K562 (cell line): Measurements from ENCODE around the gene OXNAD1. TPM values are rescaled to one million over a fixed set of nuclear protein-coding genes. Genes with fewer than 3 reads are reported as not detected.
A peak's percentile ranks its signal among the peaks of the same experiment; 100 is the strongest.

ENCODE experiments used
- BRCA1 ChIP-seq, 2 experiments: fragments of 450-650 bp in 1 of 2; sonication (generic) in 1 of 2; formaldehyde crosslinking in 1 of 2; IDR thresholded peaks; 2 replicates each; pipeline versions ENCODE4 v1.5.0 to v1.6.1; 2017 to 2020; ENCODE audit warnings: mild to moderate bottlenecking in 1 of 2, missing genetic modification reagents in 1 of 2
- CBFA2T3 ChIP-seq: fragments of 450-650 bp; IDR thresholded peaks from 2 replicates; pipeline ENCODE4 v1.6.1; 2017
- CBFB ChIP-seq: sonication (generic); formaldehyde crosslinking; IDR thresholded peaks from 2 replicates; pipeline ENCODE4 v1.4.0; 2020; ENCODE audit warnings: mild to moderate bottlenecking, missing genetic modification reagents
- CHD2 ChIP-seq: IDR thresholded peaks from 2 replicates; pipeline ENCODE4 v1.6.1; 2011; ENCODE audit warnings: low read depth, low read length
- DLX4 ChIP-seq: fragments of 250-450 bp; sonication (Bioruptor Pico); IDR thresholded peaks from 2 replicates; pipeline ENCODE4 v1.6.1; 2021; ENCODE audit warnings: mild to moderate bottlenecking
- EGR1 ChIP-seq: fragments of 450-650 bp; conservative IDR thresholded peaks from 2 replicates; pipeline ENCODE4 v1.6.1; 2017; ENCODE audit warnings: mild to moderate bottlenecking
- ETV1 ChIP-seq: fragments of 450-650 bp; conservative IDR thresholded peaks from 2 replicates; pipeline ENCODE4 v1.6.1; 2016; ENCODE audit warnings: missing genetic modification characterization, control low read depth, low read depth, missing compliant biosample characterization
- FOS ChIP-seq: IDR thresholded peaks from 3 replicates; pipeline ENCODE4 v1.6.1; 2011; ENCODE audit not compliant: insufficient read length; ENCODE audit errors: extremely low read depth
- FOSL1 ChIP-seq: fragments of 200-800 bp; sonication (Bioruptor generic); conservative IDR thresholded peaks from 2 replicates; pipeline ENCODE4 v1.6.1; 2016; ENCODE audit warnings: missing genetic modification characterization, missing compliant biosample characterization
- GATAD2B ChIP-seq: fragments of 450-650 bp; IDR thresholded peaks from 2 replicates; pipeline ENCODE4 v1.6.1; 2017; ENCODE audit warnings: mild to moderate bottlenecking, borderline replicate concordance
- JUN ChIP-seq, 2 experiments: sonication (generic) in 1 of 2; formaldehyde crosslinking in 1 of 2; IDR thresholded peaks; 2 replicates each; pipeline versions ENCODE4 v1.6.1 to v1.8.0; 2012 to 2022; ENCODE audit warnings: borderline replicate concordance in 2 of 2, mild to moderate bottlenecking in 2 of 2, improper control_type of control experiment in 1 of 2, low read depth in 1 of 2, low read length in 1 of 2, missing genetic modification reagents in 1 of 2
- MAZ ChIP-seq, 2 experiments: fragments of 450-650 bp in 1 of 2; sonication (generic) in 1 of 2; formaldehyde crosslinking; IDR thresholded peaks in 1 of 2; conservative IDR thresholded peaks in 1 of 2; 2 replicates each; pipeline versions ENCODE4 v1.4.0 to v1.5.0; 2020; ENCODE audit warnings: mild to moderate bottlenecking in 1 of 2, missing genetic modification reagents in 1 of 2
- MEIS2 ChIP-seq: fragments of 450-650 bp; IDR thresholded peaks from 2 replicates; pipeline ENCODE4 v1.6.1; 2014; ENCODE audit warnings: mild to moderate bottlenecking; ENCODE audit not compliant: partially characterized antibody
- PHF20 ChIP-seq: fragments of 450-650 bp; IDR thresholded peaks from 2 replicates; pipeline ENCODE4 v1.6.1; 2018; ENCODE audit not compliant: partially characterized antibody
- PKNOX1 ChIP-seq: fragments of 450-650 bp; IDR thresholded peaks from 2 replicates; pipeline ENCODE4 v1.6.1; 2016
- RCOR1 ChIP-seq, 2 experiments: IDR thresholded peaks; 2 replicates each; pipeline ENCODE4 v1.6.1; 2012; ENCODE audit warnings: low read depth in 2 of 2, low read length in 2 of 2, borderline replicate concordance in 1 of 2, improper control_type of control experiment in 1 of 2
- RNF2 ChIP-seq: sonication (generic); IDR thresholded peaks from 2 replicates; pipeline ENCODE4 v1.6.1; 2016
- SOX6 ChIP-seq: fragments of 450-650 bp; IDR thresholded peaks from 2 replicates; pipeline ENCODE4 v1.6.1; 2014; ENCODE audit warnings: mild to moderate bottlenecking
- SREBF2 ChIP-seq: sonication (generic); formaldehyde crosslinking; IDR thresholded peaks from 2 replicates; pipeline ENCODE4 v1.4.0; 2020; ENCODE audit warnings: mild to moderate bottlenecking, missing genetic modification reagents
- TEAD4 ChIP-seq, 2 experiments: sonication (generic) in 1 of 2; formaldehyde crosslinking in 1 of 2; IDR thresholded peaks; 2 replicates each; pipeline versions ENCODE4 v1.6.1 to v1.8.0; 2012 to 2022; ENCODE audit warnings: borderline replicate concordance in 1 of 2, inconsistent platforms in 1 of 2, low read length in 1 of 2, mild to moderate bottlenecking in 1 of 2, missing genetic modification reagents in 1 of 2
- ZFPM2 ChIP-seq: fragments of 250-450 bp; sonication (Bioruptor Pico); IDR thresholded peaks from 2 replicates; pipeline ENCODE4 v1.5.1; 2022; ENCODE audit warnings: mild to moderate bottlenecking
- ZNF12 ChIP-seq: sonication (generic); formaldehyde crosslinking; IDR thresholded peaks from 2 replicates; pipeline ENCODE4 v1.4.0; 2020; ENCODE audit warnings: mild to moderate bottlenecking, missing genetic modification reagents
- ZNF143 ChIP-seq: sonication (generic); formaldehyde crosslinking; IDR thresholded peaks from 2 replicates; pipeline ENCODE4 v1.9.0; 2022; ENCODE audit warnings: mild to moderate bottlenecking, missing genetic modification reagents
- ZNF408 ChIP-seq: fragments of 250-450 bp; sonication (Bioruptor Pico); IDR thresholded peaks from 2 replicates; pipeline ENCODE4 v1.4.0; 2020; ENCODE audit warnings: low read depth, mild to moderate bottlenecking, moderate library complexity
- polyA plus RNA-seq, 8 experiments: library from polyadenylated mRNA; depleted of rRNA in 4 of 8; stranded (reverse) in 5 of 8; unstranded in 3 of 8; fragments of >200 nt; fragmentation: Nextera tagmentation in 2 of 8; fragmentation: Illumina TruSeq in 1 of 8; extraction: Ambion mirVana in 2 of 8; extraction: Trizol in 1 of 8; gene quantifications; 2 replicates each; pipeline versions ENCODE4 v1.2.1 to v1.2.3, GENCODE V29; 2011 to 2014; ENCODE audit warnings: inconsistent platforms in 1 of 8, missing spikeins in 1 of 8
- total RNA-seq, 7 experiments: library from RNA; depleted of rRNA in 6 of 7; stranded (reverse); fragments of >200 nt in 6 of 7; fragmentation: Illumina TruSeq in 2 of 7; extraction: Trizol in 2 of 7; gene quantifications; 2 replicates each; pipeline versions ENCODE4 v1.2.1 to v1.2.3, GENCODE V29; 2011 to 2021; ENCODE audit warnings: low replicate concordance in 1 of 7
- TF ChIP-seq, protein P1 (sequence below): fragments of 450-650 bp; IDR thresholded peaks from 2 replicates; pipeline ENCODE4 v1.6.1; 2017; ENCODE audit warnings: antibody characterized with exemption, mild to moderate bottlenecking

OXNAD1 gene
- total and polyA plus RNA-seq, 9 of the 15 experiments (the other 6 are each of a cell fraction or from before 2014, with no cell fraction given), result 12.8 to 44.4 (median 41.1) TPM

GRCh38 chr3:16309558-16309957 lies 44.5 kb downstream of the OXNAD1 start (continued):
- TF ChIP-seq, protein P1, sequence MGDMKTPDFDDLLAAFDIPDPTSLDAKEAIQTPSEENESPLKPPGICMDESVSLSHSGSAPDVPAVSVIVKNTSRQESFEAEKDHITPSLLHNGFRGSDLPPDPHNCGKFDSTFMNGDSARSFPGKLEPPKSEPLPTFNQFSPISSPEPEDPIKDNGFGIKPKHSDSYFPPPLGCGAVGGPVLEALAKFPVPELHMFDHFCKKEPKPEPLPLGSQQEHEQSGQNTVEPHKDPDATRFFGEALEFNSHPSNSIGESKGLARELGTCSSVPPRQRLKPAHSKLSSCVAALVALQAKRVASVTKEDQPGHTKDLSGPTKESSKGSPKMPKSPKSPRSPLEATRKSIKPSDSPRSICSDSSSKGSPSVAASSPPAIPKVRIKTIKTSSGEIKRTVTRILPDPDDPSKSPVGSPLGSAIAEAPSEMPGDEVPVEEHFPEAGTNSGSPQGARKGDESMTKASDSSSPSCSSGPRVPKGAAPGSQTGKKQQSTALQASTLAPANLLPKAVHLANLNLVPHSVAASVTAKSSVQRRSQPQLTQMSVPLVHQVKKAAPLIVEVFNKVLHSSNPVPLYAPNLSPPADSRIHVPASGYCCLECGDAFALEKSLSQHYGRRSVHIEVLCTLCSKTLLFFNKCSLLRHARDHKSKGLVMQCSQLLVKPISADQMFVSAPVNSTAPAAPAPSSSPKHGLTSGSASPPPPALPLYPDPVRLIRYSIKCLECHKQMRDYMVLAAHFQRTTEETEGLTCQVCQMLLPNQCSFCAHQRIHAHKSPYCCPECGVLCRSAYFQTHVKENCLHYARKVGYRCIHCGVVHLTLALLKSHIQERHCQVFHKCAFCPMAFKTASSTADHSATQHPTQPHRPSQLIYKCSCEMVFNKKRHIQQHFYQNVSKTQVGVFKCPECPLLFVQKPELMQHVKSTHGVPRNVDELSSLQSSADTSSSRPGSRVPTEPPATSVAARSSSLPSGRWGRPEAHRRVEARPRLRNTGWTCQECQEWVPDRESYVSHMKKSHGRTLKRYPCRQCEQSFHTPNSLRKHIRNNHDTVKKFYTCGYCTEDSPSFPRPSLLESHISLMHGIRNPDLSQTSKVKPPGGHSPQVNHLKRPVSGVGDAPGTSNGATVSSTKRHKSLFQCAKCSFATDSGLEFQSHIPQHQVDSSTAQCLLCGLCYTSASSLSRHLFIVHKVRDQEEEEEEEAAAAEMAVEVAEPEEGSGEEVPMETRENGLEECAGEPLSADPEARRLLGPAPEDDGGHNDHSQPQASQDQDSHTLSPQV, result peak; percentile 75; the same call in 1 of the 2 replicates
- TF ChIP-seq ZNF12 (CRISPR knock-in tag) (no peak), ZNF143 (CRISPR knock-in tag) (no peak), JUN (IDR thresholded peaks at IDR 0.05; ENCODE audit: borderline replicate concordance, low read depth, low read length) (peak; percentile 95), JUN (CRISPR knock-in tag; IDR thresholded peaks at IDR 0.05; ENCODE audit: borderline replicate concordance) (no peak), RCOR1 (IDR thresholded peaks at IDR 0.05; ENCODE audit: borderline replicate concordance in 1 of 2, low read depth in 2 of 2, low read length in 2 of 2) (peak in 1 of 2 experiments; percentile 77; a peak in 2 of 4 replicates), PHF20 (no peak), ZFPM2 (CRISPR knock-in tag) (no peak), MAZ (CRISPR knock-in tag; conservative IDR thresholded peaks at IDR 0.05 in 1 of 2, IDR thresholded peaks at IDR 0.05 in 1 of 2) (0 out of 4 replicates have a peak, but pooled peaks of 1 of the 2 experiments have one; percentile 26), GATAD2B (peak; percentile 71; the same call in 1 of the 2 replicates), CBFA2T3 (peak; percentile 75), EGR1 (0 out of 2 replicates have a peak, but pooled peaks have one; percentile 22), ZNF408 (CRISPR knock-in tag) (no peak), DLX4 (no peak), RNF2 (0 out of 2 replicates have a peak, but pooled peaks have one; percentile 30), FOSL1 (tag) (peak; percentile 92), ETV1 (tag) (peak; percentile 98), SOX6 (peak; percentile 66; the same call in 1 of the 2 replicates), BRCA1 (IDR thresholded peaks at IDR 0.05) (no peak), BRCA1 (CRISPR knock-in tag; IDR thresholded peaks at IDR 0.05) (no peak), TEAD4 (IDR thresholded peaks at IDR 0.05; ENCODE audit: low read length) (peak; percentile 77), TEAD4 (CRISPR knock-in tag; IDR thresholded peaks at IDR 0.05; ENCODE audit: borderline replicate concordance) (no peak), PKNOX1 (peak; percentile 88), CBFB (CRISPR knock-in tag) (no peak), MEIS2 (peak; percentile 97), SREBF2 (CRISPR knock-in tag) (no peak), FOS (peak; percentile 76), CHD2 (no peak)
